Lung (tissue), 12 donors: Measurements from ENCODE around the gene CCDC68. TPM values are rescaled to one million over a fixed set of nuclear protein-coding genes. Genes with fewer than 3 reads are reported as not detected.

Experiments
- ATAC-seq: fragments of 200-7000 bp; cut with Tn5 transposase; one replicate; pipeline ENCODE4 v1.9.1; 2020; ENCODE audit warnings: moderate number of reproducible peaks; ENCODE audit not compliant: insufficient read depth, low FRiP score
- DNase-seq, 3 donors: peaks; one replicate each; pipeline ENCODE4 v3.0.0-alpha.2; 2013 to 2017
- H3K27ac ChIP-seq, 2 donors: one replicate each; pipeline ENCODE4 v1.5.1; 2013; ENCODE audit warnings: mild to moderate bottlenecking in 2 of 2, moderate library complexity in 2 of 2, control low read depth in 1 of 2, inconsistent platforms in 1 of 2, low read depth in 1 of 2, low read length in 1 of 2
- H3K27me3 ChIP-seq, 3 donors: one replicate each; pipeline ENCODE4 v1.5.1; 2013; ENCODE audit warnings: low read length in 2 of 3; ENCODE audit not compliant: control insufficient read depth in 3 of 3, insufficient read depth in 3 of 3
- H3K36me3 ChIP-seq, 4 donors: one replicate each; pipeline ENCODE4 v1.5.1; 2013; ENCODE audit warnings: low read length in 4 of 4, mild to moderate bottlenecking in 1 of 4, moderate library complexity in 1 of 4; ENCODE audit not compliant: control insufficient read depth in 4 of 4, insufficient read depth in 4 of 4
- H3K4me1 ChIP-seq, 5 donors: one replicate each; pipeline ENCODE4 v1.5.1; 2013; ENCODE audit warnings: low read length in 5 of 5, mild to moderate bottlenecking in 2 of 5, moderate library complexity in 1 of 5; ENCODE audit not compliant: control insufficient read depth in 5 of 5, insufficient read depth in 5 of 5
- H3K4me3 ChIP-seq: one replicate; pipeline ENCODE4 v1.5.1; 2013; ENCODE audit warnings: mild to moderate bottlenecking, control low read depth, moderate library complexity
- H3K9ac ChIP-seq, 2 donors: one replicate each; pipeline ENCODE4 v1.5.1; 2013; ENCODE audit warnings: low read length in 2 of 2, control low read depth in 1 of 2; ENCODE audit not compliant: insufficient read depth in 1 of 2
- H3K9me3 ChIP-seq, 4 donors: one replicate each; pipeline ENCODE4 v1.5.1; 2013; ENCODE audit warnings: low read length in 3 of 4, mild to moderate bottlenecking in 1 of 4, moderate library complexity in 1 of 4; ENCODE audit not compliant: control insufficient read depth in 4 of 4, insufficient read depth in 3 of 4
- CTCF ChIP-seq: IDR thresholded peaks from 2 replicates; pipeline ENCODE4 v1.5.1; 2012; ENCODE audit warnings: mild to moderate bottlenecking; ENCODE audit errors: control extremely low read depth, extremely low read depth
- WGBS, 2 donors: extraction: QIAGEN DNeasy Blood & Tissue Kit; methylation state at CpG; one replicate each; pipeline ENCODE4 v1.1.7; 2013; 5-methylcytosine and 5-hydroxymethylcytosine counted together
- polyA plus RNA-seq, 2 donors: library from polyadenylated mRNA; stranded (reverse); fragments of 200-250 nt; gene quantifications; one replicate each; pipeline ENCODE4 v1.2.1, GENCODE V29; 2013
- total RNA-seq, 2 donors: library from RNA; depleted of rRNA in 1 of 2; stranded (reverse); fragments of >200 nt in 1 of 2; gene quantifications; one replicate each; pipeline ENCODE4 v1.2.1, GENCODE V29; 2014 to 2021
- donor health status: control.
- donor health status: control.
- donor health status: Bipolar disorder and iron deficiency.
- donor health status: healthy.
- donor health status: DM: yes; HTN: yes; CAD: no.

The CCDC68 gene
- total and polyA plus RNA-seq, 4 donors = 6.7 to 90.4 (median 10.1) TPM

GRCh38 chr18:54942144-54942543, 17.1 kb downstream of the CCDC68 start:
- Histone ChIP-seq H3K27ac (no peak overlapping the region), H3K9me3 (no peaks in the 10 kb centered on the region), H3K4me1 (peaks cover 3 to 27% (median 3%) of the 10 kb centered on the region in 5 donors), H3K9ac (no peak overlapping the region), H3K4me3 (no peak overlapping the region), H3K36me3 (peaks cover 0 to 31% (median 13%) of the 10 kb centered on the region in 4 donors), H3K27me3 (no peaks in the 10 kb centered on the region)
- no peak for TF ChIP-seq CTCF
- ATAC-seq = no peak
- no peak for DNase-seq
- 74 to 88% methylated on average over 4 of the region's 4 CpGs for WGBS, 2 donors

- 92 to 97% methylated on average over 7 of the region's 7 CpGs for WGBS, 2 donors
- no peak for DNase-seq
- Histone ChIP-seq H3K36me3 (peaks cover 0 to 50% (median 26%) of the 10 kb centered on the region in 4 donors), H3K4me1 (peaks cover 0 to 3% (median 2%) of the 10 kb centered on the region in 5 donors), H3K27me3 (no peaks in the 10 kb centered on the region), H3K9me3 (no peaks in the 10 kb centered on the region), H3K4me3 (no peak overlapping the region), H3K27ac (no peak overlapping the region), H3K9ac (no peak overlapping the region)
- no peak for TF ChIP-seq CTCF
- ATAC-seq = no peak
Observed at GRCh38 chr18:54939361-54939917, 19.8 kb downstream of the CCDC68 start.

DNA sequence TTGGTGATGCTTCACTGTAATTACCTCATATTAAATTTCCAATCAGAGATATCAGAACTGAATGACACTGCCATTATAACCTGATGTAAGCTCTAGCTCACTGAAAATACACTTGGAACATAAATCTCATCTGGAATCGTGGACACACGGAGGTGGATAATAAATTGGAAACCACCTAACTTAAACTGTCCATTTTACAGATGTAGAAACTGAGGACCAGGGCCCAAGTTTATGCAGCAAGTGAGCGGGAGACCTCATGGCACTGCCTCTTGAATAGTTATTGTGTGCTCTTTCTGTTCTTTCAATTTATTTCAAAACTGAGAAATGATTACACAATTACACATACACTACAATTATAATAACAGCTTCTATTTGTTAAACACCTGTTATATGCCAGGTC, 20.8 kb downstream of the CCDC68 start:
- DNase-seq (no peak), ATAC-seq (no peak)
- 95 to 98% methylated on average over 3 of the region's 3 CpGs for WGBS, 2 donors
- Histone ChIP-seq H3K9me3 (no peaks in the 10 kb centered on the region), H3K9ac (no peak overlapping the region), H3K4me3 (no peak overlapping the region), H3K27ac (no peak overlapping the region), H3K4me1 (peaks cover 0 to 2% (median 0%) of the 10 kb centered on the region in 5 donors), H3K36me3 (peaks cover 0 to 51% (median 29%) of the 10 kb centered on the region in 4 donors), H3K27me3 (no peaks in the 10 kb centered on the region)
- TF ChIP-seq CTCF = no peak

- Histone ChIP-seq H3K36me3 (peaks cover 0 to 56% (median 29%) of the 10 kb centered on the region in 4 donors), H3K4me1 (no peaks in the 10 kb centered on the region), H3K9me3 (no peaks in the 10 kb centered on the region), H3K27me3 (no peaks in the 10 kb centered on the region), H3K27ac (no peak overlapping the region), H3K4me3 (no peak overlapping the region), H3K9ac (no peak overlapping the region)
- DNase-seq (no peak), ATAC-seq (no peak)
- TF ChIP-seq CTCF = no peak
- WGBS, 2 donors = 45 to 74% methylated on average over 1 of the region's 1 CpG
Observed at GRCh38 chr18:54932472-54932871, 26.8 kb downstream of the CCDC68 start.
